PC-9 (cell line): ENCODE data around the gene GPR108. TPM values are rescaled to one million over a fixed set of nuclear protein-coding genes. Genes with fewer than 3 reads are reported as not detected.

ENCODE experiments used
- BruUV-seq: library from RNA; stranded (reverse); fragments of 400-500 nt; replicated peaks from 2 replicates; lab custom pipeline; 2021; lab: Mats Ljungman, UMichigan
- CTCF ChIA-PET: fragments of 300-600 bp; sonication (Branson Sonifier 250); formaldehyde crosslinking; loops from one replicate; lab custom pipeline; 2022; ENCODE audit warnings: antibody characterized with exemption; lab: Charles Lee
- POLR2A ChIA-PET: fragments of 300-600 bp; sonication (Branson Sonifier 250); formaldehyde crosslinking; loops from one replicate; lab custom pipeline; 2022; ENCODE audit warnings: antibody characterized with exemption; ENCODE audit not compliant: unreplicated experiment; lab: Charles Lee
- DNase-seq, 2 experiments: peaks; one replicate each; pipeline versions ENCODE4 v3.0.0 to v3.0.0-alpha.2; 2015 to 2022; ENCODE audit warnings: mixed read lengths in 1 of 2
- H2AFZ ChIP-seq: fragments of 200-600 bp; sonication (generic); 2 replicates; pipeline ENCODE4 v1.8.1; 2017; ENCODE audit warnings: antibody characterized with exemption
- H3F3A ChIP-seq: fragments of 200-600 bp; sonication (generic); 2 replicates; pipeline ENCODE4 v1.8.1; 2017; ENCODE audit warnings: antibody characterized with exemption, mild to moderate bottlenecking, low read depth; ENCODE audit not compliant: insufficient read depth
- H3K27ac ChIP-seq: fragments of 200-600 bp; sonication (generic); 2 replicates; pipeline ENCODE4 v1.6.1; 2016; ENCODE audit warnings: mixed run types
- H3K27me3 ChIP-seq: fragments of 200-600 bp; sonication (generic); 2 replicates; pipeline ENCODE4 v1.6.1; 2016; ENCODE audit warnings: low read depth, mixed run types; ENCODE audit not compliant: insufficient read depth
- H3K36me3 ChIP-seq: fragments of 200-600 bp; sonication (generic); 2 replicates; pipeline ENCODE4 v1.6.1; 2016; ENCODE audit warnings: low read depth, mixed run types
- H3K4me1 ChIP-seq: fragments of 200-600 bp; sonication (generic); replicated peaks from 2 replicates; pipeline ENCODE4 v1.6.1; 2016; ENCODE audit warnings: mixed run types; ENCODE audit not compliant: insufficient read depth
- H3K4me2 ChIP-seq: fragments of 200-600 bp; sonication (generic); 2 replicates; pipeline ENCODE4 v1.6.1; 2017; ENCODE audit warnings: mixed run types
- H3K4me3 ChIP-seq: fragments of 200-600 bp; sonication (generic); 2 replicates; pipeline ENCODE4 v1.6.1; 2016; ENCODE audit warnings: mixed run types
- H3K79me2 ChIP-seq: fragments of 200-600 bp; sonication (generic); 2 replicates; pipeline ENCODE4 v1.6.1; 2017; ENCODE audit warnings: low read depth, mixed run types
- H3K9me2 ChIP-seq: fragments of 200-600 bp; sonication (generic); 2 replicates; pipeline ENCODE4 v1.8.1; 2017; ENCODE audit warnings: mild to moderate bottlenecking; ENCODE audit not compliant: insufficient read depth
- H3K9me3 ChIP-seq: fragments of 200-600 bp; sonication (generic); 2 replicates; pipeline ENCODE4 v1.8.1; 2016; ENCODE audit warnings: low read depth; ENCODE audit not compliant: insufficient read depth
- H4K20me1 ChIP-seq: fragments of 200-600 bp; sonication (generic); 2 replicates; pipeline ENCODE4 v1.8.1; 2017; ENCODE audit not compliant: insufficient read depth
- EZH2 ChIP-seq: fragments of 200-600 bp; sonication (generic); IDR thresholded peaks from 2 replicates; pipeline ENCODE4 v1.8.0; 2017; ENCODE audit warnings: antibody characterized with exemption, low read depth
- intact Hi-C: fragments of 100-400 bp; cut with micrococcal nuclease; formaldehyde crosslinking; loops from one replicate; pipeline ENCODE4 v1.10.0; 2022; ENCODE audit not compliant: unreplicated experiment
- total RNA-seq: library from RNA; stranded (reverse); gene quantifications from 2 replicates; pipeline ENCODE4 v1.2.3, GENCODE V29; 2021
- TF ChIP-seq, protein P1 (sequence below): fragments of 200-600 bp; sonication (generic); conservative IDR thresholded peaks from 2 replicates; pipeline ENCODE4 v1.6.1; 2017; ENCODE audit warnings: mixed run types, antibody characterized with exemption, mild to moderate bottlenecking, moderate library complexity

The GPR108 gene
- total RNA-seq, 1 experiment from 2014 or later = 66.8 TPM

- Histone ChIP-seq H3K36me3 (no peaks in the 10 kb centered on the region), H3K27me3 (no peaks in the 10 kb centered on the region), H3K4me2 (no peak overlapping the region), H3K4me1 (no peaks in the 10 kb centered on the region), H3K9me3 (no peaks in the 10 kb centered on the region), H3K27ac (no peak overlapping the region), H3K4me3 (no peak overlapping the region), H3K79me2 (no peaks in the 10 kb centered on the region), H2AFZ (no peak overlapping the region), H3F3A (no peaks in the 10 kb centered on the region), H4K20me1 (no peaks in the 10 kb centered on the region), H3K9me2 (no peaks in the 10 kb centered on the region)
- BruUV-seq = no TSS peak
- intact Hi-C loops = no loop called here
- POLR2A ChIA-PET = no interaction called here
- no peak for TF ChIP-seq EZH2
- TF ChIP-seq, protein P1, sequence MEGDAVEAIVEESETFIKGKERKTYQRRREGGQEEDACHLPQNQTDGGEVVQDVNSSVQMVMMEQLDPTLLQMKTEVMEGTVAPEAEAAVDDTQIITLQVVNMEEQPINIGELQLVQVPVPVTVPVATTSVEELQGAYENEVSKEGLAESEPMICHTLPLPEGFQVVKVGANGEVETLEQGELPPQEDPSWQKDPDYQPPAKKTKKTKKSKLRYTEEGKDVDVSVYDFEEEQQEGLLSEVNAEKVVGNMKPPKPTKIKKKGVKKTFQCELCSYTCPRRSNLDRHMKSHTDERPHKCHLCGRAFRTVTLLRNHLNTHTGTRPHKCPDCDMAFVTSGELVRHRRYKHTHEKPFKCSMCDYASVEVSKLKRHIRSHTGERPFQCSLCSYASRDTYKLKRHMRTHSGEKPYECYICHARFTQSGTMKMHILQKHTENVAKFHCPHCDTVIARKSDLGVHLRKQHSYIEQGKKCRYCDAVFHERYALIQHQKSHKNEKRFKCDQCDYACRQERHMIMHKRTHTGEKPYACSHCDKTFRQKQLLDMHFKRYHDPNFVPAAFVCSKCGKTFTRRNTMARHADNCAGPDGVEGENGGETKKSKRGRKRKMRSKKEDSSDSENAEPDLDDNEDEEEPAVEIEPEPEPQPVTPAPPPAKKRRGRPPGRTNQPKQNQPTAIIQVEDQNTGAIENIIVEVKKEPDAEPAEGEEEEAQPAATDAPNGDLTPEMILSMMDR = no peak
- DNase-seq = no peak
- CTCF ChIA-PET = no interaction called here
Observed at GRCh38 chr19:6706633-6706958, 30.8 kb downstream of the GPR108 start.

DNA sequence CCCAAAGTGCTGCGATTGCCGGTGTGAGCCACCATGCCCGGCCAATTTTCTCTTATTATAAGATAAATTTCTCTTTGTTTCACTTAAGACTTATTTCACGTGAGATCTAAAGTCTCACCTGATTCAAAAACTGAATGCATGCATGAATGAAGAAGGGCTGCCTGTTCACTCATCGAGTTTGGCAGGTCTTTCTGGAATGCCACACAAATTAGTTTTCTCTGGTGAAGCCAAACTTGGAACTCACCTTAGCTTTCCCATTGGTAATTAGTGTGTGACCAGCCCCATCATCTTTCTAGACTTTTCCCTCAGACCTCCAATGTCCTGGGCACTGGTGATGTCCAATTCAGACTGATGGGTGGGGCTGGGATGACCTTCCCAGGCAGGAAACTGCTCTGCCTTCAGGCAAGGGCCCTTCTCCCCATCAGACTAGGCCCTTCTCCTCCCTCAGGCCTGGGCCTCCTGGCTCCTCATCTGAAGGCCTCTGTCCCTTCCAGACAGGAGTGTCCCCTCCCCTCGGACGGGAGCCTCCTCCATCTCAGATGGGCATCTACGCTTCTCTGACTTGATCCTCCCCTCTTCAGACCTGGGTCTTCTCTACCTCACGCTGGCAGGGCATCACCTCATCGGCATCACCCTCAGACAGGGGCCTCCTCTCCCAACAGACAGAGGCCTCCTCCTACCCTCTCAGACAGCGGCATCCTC is 31.3 kb downstream of the GPR108 start:
- no peak overlapping the region for H3K4me3 ChIP-seq
- no peak overlapping the region for H3K4me2 ChIP-seq
- no peaks in the 10 kb centered on the region for H4K20me1 ChIP-seq
- H3F3A ChIP-seq = no peaks in the 10 kb centered on the region
- no peaks in the 10 kb centered on the region for H3K79me2 ChIP-seq
- intact Hi-C loops = no loop called here
- CTCF ChIA-PET = no interaction called here
- no TSS peak for BruUV-seq
- no peaks in the 10 kb centered on the region for H3K4me1 ChIP-seq
- POLR2A ChIA-PET = no interaction called here
- H3K9me2 ChIP-seq = no peaks in the 10 kb centered on the region
- H3K27me3 ChIP-seq = no peaks in the 10 kb centered on the region
- H3K9me3 ChIP-seq = no peaks in the 10 kb centered on the region
- TF ChIP-seq, protein P1 = no peak
- no peak for TF ChIP-seq EZH2
- DNase-seq = peak in 1 of 2 experiments; percentile 57
- H3K36me3 ChIP-seq = no peaks in the 10 kb centered on the region
- H3K27ac ChIP-seq = no peak overlapping the region
- no peak overlapping the region for H2AFZ ChIP-seq

DNA sequence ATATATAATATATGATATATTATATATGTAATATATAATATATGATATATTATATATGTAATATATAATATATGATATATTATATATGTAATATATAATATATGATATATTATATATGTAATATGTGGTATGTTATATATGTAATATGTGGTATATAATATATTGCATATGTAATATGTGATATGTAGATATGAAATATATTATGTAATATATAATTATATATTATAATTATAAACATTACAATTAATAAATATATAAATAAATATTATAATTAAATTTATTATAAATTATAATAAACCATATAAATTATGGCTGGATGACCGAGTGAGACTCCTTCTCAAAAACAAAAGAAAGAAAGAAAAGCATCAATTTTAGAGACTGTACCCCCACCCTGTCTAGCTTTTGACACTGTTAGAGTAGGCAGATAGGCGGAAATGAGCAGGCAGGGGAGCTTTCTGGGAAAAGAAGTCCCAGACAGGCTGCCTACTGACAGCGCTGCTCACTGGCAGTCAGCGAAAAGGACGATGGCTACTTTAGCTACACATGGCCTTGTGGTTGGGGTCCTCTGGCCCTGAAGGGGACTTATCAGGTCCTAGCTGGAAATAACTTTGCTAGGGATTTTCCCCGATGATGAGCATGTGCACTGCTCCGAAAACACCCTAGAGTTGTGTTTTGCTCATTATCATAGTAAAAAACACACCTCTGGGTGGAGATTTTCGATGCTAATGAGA is 36.6 kb downstream of the GPR108 start:
- Histone ChIP-seq H3K4me1 (no peaks in the 10 kb centered on the region), H3K27me3 (no peaks in the 10 kb centered on the region), H2AFZ (no peak overlapping the region), H3K9me2 (no peaks in the 10 kb centered on the region), H3K27ac (no peak overlapping the region), H3K36me3 (no peaks in the 10 kb centered on the region), H3F3A (no peaks in the 10 kb centered on the region), H3K4me2 (no peak overlapping the region), H3K9me3 (no peaks in the 10 kb centered on the region), H3K79me2 (no peaks in the 10 kb centered on the region), H3K4me3 (no peak overlapping the region), H4K20me1 (no peaks in the 10 kb centered on the region)
- TF ChIP-seq EZH2 = no peak
- TF ChIP-seq, protein P1 = no peak
- CTCF ChIA-PET = no interaction called here
- DNase-seq = no peak
- POLR2A ChIA-PET = interaction anchor here (0.6 kb wide), 1 partner anchor 898 kb away, joined by 3 read pairs; no protein-coding TSS in a partner anchor
- BruUV-seq = no TSS peak
- intact Hi-C loops = no loop called here
